Activated CD4-positive, alpha-beta T cell treated with anti-CD3 and anti-CD28 coated beads for 24 hours (primary cell): ENCODE results near the gene FXN.
"Not testable (repeated sequence)": the region's sequence is repeated elsewhere in the genome, so short reads cannot be mapped to it uniquely, and the experiment has no call there.

Source experiments
- DNase-seq, 2 donors: peaks; one replicate each; pipeline ENCODE4 v3.0.0-alpha.2; 2020; ENCODE audit warnings: low read depth in 2 of 2

The FXN gene

GRCh38 chr9:69027355-69028097 is 8.0 kb upstream of the FXN start:
- peak in 1 of 2 donors; percentile 26 for DNase-seq

GRCh38 chr9:69028754-69029153 is 6.8 kb upstream of the FXN start:
- no peak for DNase-seq

GRCh38 chr9:69029535-69029934 is 6.0 kb upstream of the FXN start:
- DNase-seq = no peak

- DNase-seq = no peak
Observed at GRCh38 chr9:69030851-69031645, 4.5 kb upstream of the FXN start.

GRCh38 chr9:69034071-69034470 is 1.5 kb upstream of the FXN start:
- DNase-seq = no peak

- no peak for DNase-seq
Observed at GRCh38 chr9:69036309-69036708, 757 bp downstream of the FXN start.

- DNase-seq = no peak
Observed at GRCh38 chr9:69036799-69037198, 1.2 kb downstream of the FXN start.

- DNase-seq = no peak
Observed at GRCh38 chr9:69040646-69041045, 5.1 kb downstream of the FXN start.

GRCh38 chr9:69044240-69045219 is 9.0 kb downstream of the FXN start:
- no peak for DNase-seq

GRCh38 chr9:69045821-69046220 is 10.3 kb downstream of the FXN start:
- DNase-seq = no peak

- DNase-seq = no peak
Observed at GRCh38 chr9:69046723-69047122, 11.2 kb downstream of the FXN start.

GRCh38 chr9:69047371-69047770 is 11.8 kb downstream of the FXN start:
- no peak for DNase-seq

- no peak for DNase-seq
Observed at GRCh38 chr9:69049094-69049493, 13.5 kb downstream of the FXN start.

GRCh38 chr9:69050936-69051335 is 15.4 kb downstream of the FXN start:
- DNase-seq = not testable (repeated sequence)

GRCh38 chr9:69054989-69055388 is 19.4 kb downstream of the FXN start:
- no peak for DNase-seq

GRCh38 chr9:69056191-69056815 is 20.8 kb downstream of the FXN start:
- no peak for DNase-seq

- no peak for DNase-seq
Observed at GRCh38 chr9:69058101-69058500, 22.5 kb downstream of the FXN start.

- no peak for DNase-seq
Observed at GRCh38 chr9:69060766-69061165, 25.2 kb downstream of the FXN start.

GRCh38 chr9:69062195-69062594 is 26.6 kb downstream of the FXN start:
- DNase-seq = no peak

GRCh38 chr9:69063839-69064238 is 28.3 kb downstream of the FXN start:
- no peak for DNase-seq

GRCh38 chr9:69065660-69066059 is 30.1 kb downstream of the FXN start:
- DNase-seq = no peak

- DNase-seq = no peak
Observed at GRCh38 chr9:69066955-69067354, 31.4 kb downstream of the FXN start.
